GM19324 (cell line): ENCODE results near the gene FZD8.
"Not testable (repeated sequence)": the region's sequence is repeated elsewhere in the genome, so short reads cannot be mapped to it uniquely, and the experiment has no call there.

Experiments used
- ATAC-seq: cut with Tn5 transposase; IDR thresholded peaks from one replicate; pipeline ENCODE4 v1.9.1; 2021; ENCODE audit warnings: mild to moderate bottlenecking, moderate library complexity; ENCODE audit not compliant: unreplicated experiment, low FRiP score

Gene FZD8, protein sequence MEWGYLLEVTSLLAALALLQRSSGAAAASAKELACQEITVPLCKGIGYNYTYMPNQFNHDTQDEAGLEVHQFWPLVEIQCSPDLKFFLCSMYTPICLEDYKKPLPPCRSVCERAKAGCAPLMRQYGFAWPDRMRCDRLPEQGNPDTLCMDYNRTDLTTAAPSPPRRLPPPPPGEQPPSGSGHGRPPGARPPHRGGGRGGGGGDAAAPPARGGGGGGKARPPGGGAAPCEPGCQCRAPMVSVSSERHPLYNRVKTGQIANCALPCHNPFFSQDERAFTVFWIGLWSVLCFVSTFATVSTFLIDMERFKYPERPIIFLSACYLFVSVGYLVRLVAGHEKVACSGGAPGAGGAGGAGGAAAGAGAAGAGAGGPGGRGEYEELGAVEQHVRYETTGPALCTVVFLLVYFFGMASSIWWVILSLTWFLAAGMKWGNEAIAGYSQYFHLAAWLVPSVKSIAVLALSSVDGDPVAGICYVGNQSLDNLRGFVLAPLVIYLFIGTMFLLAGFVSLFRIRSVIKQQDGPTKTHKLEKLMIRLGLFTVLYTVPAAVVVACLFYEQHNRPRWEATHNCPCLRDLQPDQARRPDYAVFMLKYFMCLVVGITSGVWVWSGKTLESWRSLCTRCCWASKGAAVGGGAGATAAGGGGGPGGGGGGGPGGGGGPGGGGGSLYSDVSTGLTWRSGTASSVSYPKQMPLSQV

GRCh38 chr10:35642035-35642792 is at the start of gene FZD8:
TSS of gene FZD8 (minus strand) at chr10:35642296. CDS start at chr10:35641429, 867 bp downstream.
- peak; percentile 90 for ATAC-seq

GRCh38 chr10:35691522-35692236 is 49.6 kb upstream of the FZD8 start:
- no peak for ATAC-seq

GRCh38 chr10:35690534-35690933 is 48.4 kb upstream of the FZD8 start:
- ATAC-seq, result no peak

DNA sequence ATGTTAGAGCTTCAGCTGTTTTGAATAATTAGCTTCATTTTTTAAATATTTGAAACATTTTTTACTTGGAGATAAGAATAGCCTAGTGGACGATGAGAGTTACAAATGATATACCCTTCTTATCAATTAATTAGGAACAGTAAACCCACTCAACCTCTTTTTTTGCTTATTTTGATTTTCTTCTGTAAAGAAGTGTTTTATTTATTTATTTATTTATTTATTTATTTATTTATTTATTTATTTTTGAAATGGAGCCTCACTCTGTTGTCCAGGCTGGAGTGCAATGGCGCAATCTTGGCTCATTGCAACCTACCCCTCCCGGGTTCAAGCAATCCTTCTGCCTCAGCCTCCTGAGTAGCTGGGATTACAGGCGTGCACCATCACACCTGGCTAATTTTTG is 43.8 kb upstream of the FZD8 start:
- not testable (repeated sequence) for ATAC-seq

- ATAC-seq, result no peak
Measured at GRCh38 chr10:35685402-35685801, 43.3 kb upstream of the FZD8 start.

- no peak for ATAC-seq
Measured at GRCh38 chr10:35684586-35684985, 42.5 kb upstream of the FZD8 start.

- ATAC-seq, result no peak
Measured at GRCh38 chr10:35675846-35676245, 33.8 kb upstream of the FZD8 start.

- ATAC-seq, result no peak
Measured at GRCh38 chr10:35674843-35675242, 32.7 kb upstream of the FZD8 start.

GRCh38 chr10:35668865-35669650 is 27.0 kb upstream of the FZD8 start:
- no peak for ATAC-seq

GRCh38 chr10:35667971-35668370 is 25.9 kb upstream of the FZD8 start:
- no peak for ATAC-seq

DNA sequence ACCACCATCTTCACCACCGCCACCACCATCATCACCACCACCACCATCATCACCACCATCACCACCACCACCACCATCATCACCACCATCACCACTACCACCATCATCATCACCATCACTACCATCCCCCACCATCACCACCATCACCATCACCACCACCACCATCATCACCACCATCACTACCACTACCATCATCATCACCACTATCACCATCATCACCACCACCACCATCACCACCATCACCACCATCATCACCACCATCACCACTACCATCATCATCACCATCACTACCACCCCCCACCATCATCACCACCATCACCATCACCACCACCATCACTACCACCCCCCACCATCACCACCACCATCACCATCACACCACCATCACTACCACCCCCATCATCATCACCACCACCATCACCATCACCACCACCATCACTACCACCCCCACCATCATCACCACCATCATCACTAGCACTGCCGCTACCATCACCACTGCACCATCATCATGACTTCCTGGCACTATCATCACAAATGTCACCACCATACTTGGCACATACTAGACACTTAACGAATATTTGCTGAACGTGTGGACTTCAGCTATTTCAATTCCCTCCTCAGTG is 25.3 kb upstream of the FZD8 start:
- ATAC-seq, result no peak

DNA sequence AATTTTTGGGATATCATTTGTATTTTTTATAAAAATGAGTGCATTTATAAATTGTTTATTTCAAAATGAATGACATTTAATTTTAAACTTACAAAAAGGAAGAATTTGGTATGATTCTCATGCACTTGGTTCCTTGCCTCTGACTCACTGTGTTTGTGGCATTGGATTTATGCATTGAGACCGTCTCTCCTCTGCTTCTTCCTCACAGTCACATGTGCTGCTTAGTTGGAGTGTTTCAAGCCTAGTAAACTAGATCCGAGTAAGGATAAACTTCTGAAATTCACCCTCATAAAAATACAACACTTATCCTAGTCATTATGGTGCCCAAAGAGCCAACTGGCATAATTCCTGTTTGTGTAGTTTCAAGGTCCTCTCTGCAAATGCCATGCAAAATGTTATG is 19.1 kb upstream of the FZD8 start:
- no peak for ATAC-seq

- no peak for ATAC-seq
Measured at GRCh38 chr10:35659456-35659855, 17.4 kb upstream of the FZD8 start.

DNA sequence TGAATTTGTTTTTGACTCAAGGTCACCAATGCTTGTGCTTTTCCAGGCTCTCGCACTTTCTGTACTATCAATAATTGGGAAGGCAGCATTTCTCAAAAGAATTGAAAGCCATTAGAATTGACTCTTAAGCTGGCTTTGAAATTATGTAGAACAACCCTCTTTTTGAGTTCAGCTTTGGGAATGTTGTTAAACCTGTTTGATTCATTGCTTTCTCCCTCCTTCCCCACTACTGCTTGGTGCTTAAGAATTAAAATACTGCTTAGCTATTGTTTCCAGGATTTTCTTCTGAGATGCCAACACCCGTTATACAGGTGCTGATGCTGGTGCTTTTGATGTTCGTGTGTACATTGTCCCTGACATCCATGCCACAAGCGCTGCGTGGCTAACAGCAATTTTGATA is 15.5 kb upstream of the FZD8 start:
- ATAC-seq, result no peak

- no peak for ATAC-seq
Measured at GRCh38 chr10:35652824-35653223, 10.7 kb upstream of the FZD8 start.

GRCh38 chr10:35650894-35651293 is 8.8 kb upstream of the FZD8 start:
- ATAC-seq, result no peak

DNA sequence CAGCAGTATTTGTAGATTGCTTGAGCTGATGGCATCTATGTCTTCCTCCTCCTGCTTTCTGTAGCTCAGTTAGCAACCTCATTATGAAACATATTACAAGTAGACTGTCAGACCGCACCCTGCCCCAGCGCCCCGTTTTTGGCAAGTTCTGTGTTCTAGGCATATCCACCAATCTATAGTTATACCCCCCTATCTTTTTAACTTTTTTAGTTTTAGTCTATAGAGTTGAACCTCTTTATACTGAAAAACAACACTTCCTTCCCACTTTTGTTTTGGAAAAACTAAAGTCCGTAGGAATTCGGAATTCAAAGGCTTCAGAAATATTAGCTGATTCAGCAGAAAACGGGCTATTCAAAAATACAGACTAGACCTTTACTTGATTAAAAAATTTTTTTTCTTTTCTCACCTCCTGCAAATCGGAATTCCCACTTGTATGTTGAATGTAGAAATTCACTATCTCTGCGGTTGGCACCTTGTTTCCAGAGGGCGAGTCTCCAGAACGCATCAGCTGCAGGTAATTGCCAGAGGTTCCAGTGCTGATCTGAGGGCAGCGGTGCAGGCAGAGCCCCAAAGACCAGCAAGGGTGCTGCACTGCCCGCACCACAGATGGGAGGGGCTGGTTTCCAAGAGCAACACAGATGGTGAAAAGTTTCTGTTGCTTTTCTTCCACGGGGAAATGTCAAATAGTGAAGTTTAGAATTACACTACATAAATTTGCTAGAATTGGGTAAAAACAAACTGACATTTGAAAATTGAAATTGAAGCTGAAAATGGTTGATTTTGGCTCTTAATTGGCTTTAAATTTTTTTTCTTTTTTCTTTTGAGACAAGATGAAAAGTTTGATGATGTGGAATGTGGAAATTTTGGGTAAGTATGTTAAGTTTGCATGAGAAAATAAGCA is 2.2 kb upstream of the FZD8 start:
- ATAC-seq, result no peak
